GM18909 (cell line): Measurements from ENCODE around the gene PLA2G7.
A peak's percentile ranks its signal among the peaks of the same experiment; 100 is the strongest.
"Not testable (repeated sequence)": the region's sequence is repeated elsewhere in the genome, so short reads cannot be mapped to it uniquely, and the experiment has no call there.

Experiments used
- ATAC-seq: cut with Tn5 transposase; IDR thresholded peaks from one replicate; pipeline ENCODE4 v1.9.1; 2021; ENCODE audit warnings: mild to moderate bottlenecking; ENCODE audit not compliant: unreplicated experiment, poor library complexity

PLA2G7 gene

GRCh38 chr6:46734867-46735719 lies at the start of gene PLA2G7:
Gene PLA2G7 (minus strand): TSS chr6:46735375. CDS start chr6:46722891, 12,484 bp downstream.
- ATAC-seq, result no peak

- ATAC-seq, result no peak
Measured at GRCh38 chr6:46784535-46784934, 49.4 kb upstream of the PLA2G7 start.

GRCh38 chr6:46781478-46782378 lies 46.6 kb upstream of the PLA2G7 start:
- ATAC-seq, result no peak

- no peak for ATAC-seq
Measured at GRCh38 chr6:46777476-46778346, 42.5 kb upstream of the PLA2G7 start.

GRCh38 chr6:46776070-46776712 lies 41.0 kb upstream of the PLA2G7 start:
- no peak for ATAC-seq

GRCh38 chr6:46774736-46775135 lies 39.6 kb upstream of the PLA2G7 start:
- ATAC-seq, result not testable (repeated sequence)

- no peak for ATAC-seq
Measured at GRCh38 chr6:46773201-46773855, 38.2 kb upstream of the PLA2G7 start.

GRCh38 chr6:46772762-46773161 lies 37.6 kb upstream of the PLA2G7 start:
- ATAC-seq, result peak; percentile 59

GRCh38 chr6:46772016-46772415 lies 36.8 kb upstream of the PLA2G7 start:
- ATAC-seq, result no peak

- no peak for ATAC-seq
Measured at GRCh38 chr6:46764961-46765360, 29.8 kb upstream of the PLA2G7 start.

GRCh38 chr6:46764280-46764679 lies 29.1 kb upstream of the PLA2G7 start:
- ATAC-seq, result not testable (repeated sequence)

- no peak for ATAC-seq
Measured at GRCh38 chr6:46763466-46763865, 28.3 kb upstream of the PLA2G7 start.

- no peak for ATAC-seq
Measured at GRCh38 chr6:46760925-46761324, 25.8 kb upstream of the PLA2G7 start.

- no peak for ATAC-seq
Measured at GRCh38 chr6:46758960-46759753, 24.0 kb upstream of the PLA2G7 start.

GRCh38 chr6:46757214-46757596 lies 22.0 kb upstream of the PLA2G7 start:
- ATAC-seq, result no peak

GRCh38 chr6:46756469-46757213 lies 21.5 kb upstream of the PLA2G7 start:
- ATAC-seq, result no peak

- ATAC-seq, result no peak
Measured at GRCh38 chr6:46755865-46756264, 20.7 kb upstream of the PLA2G7 start.

GRCh38 chr6:46751658-46752057 lies 16.5 kb upstream of the PLA2G7 start:
- ATAC-seq, result no peak
